ENCODE measurements around the gene TMEM245.

DNA sequence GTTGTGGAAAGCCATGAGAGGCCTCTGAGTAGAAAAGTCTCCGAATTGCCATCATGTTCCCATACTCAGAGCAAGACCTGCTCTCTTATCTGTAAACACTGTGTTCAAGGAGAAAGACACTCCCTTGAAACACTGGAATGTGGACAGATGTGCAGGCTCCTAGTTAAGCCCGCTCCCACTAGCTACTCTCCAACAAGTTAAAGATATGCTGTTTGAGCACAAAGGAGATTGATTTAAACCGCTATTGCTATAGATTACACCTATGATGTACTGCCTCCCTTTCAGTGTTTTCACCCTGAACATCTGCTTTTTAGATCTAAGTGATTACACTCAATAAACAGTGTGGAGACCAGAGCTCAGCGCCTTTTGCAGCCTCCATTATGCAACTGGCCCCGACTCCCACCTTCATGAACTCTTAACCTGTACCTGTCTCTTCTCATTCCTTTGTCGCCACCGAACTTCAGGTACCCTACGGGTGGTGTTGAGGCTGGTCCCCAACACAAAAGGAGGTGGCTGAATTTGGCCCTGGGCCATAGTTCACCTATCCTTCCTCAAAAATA, 47.5 kb downstream of the TMEM245 start:
- TF ChIP-seq CTCF (conservative IDR thresholded peaks at IDR 0.05) (no peak), EZH2 (IDR thresholded peaks at IDR 0.05; ENCODE audit: low read depth) (no peak)

Measured in PC-9 (cell line).